Measurements from ENCODE around the gene ANKH.
A peak's percentile ranks its signal among the peaks of the same experiment; 100 is the strongest.

The ANKH gene

DNA sequence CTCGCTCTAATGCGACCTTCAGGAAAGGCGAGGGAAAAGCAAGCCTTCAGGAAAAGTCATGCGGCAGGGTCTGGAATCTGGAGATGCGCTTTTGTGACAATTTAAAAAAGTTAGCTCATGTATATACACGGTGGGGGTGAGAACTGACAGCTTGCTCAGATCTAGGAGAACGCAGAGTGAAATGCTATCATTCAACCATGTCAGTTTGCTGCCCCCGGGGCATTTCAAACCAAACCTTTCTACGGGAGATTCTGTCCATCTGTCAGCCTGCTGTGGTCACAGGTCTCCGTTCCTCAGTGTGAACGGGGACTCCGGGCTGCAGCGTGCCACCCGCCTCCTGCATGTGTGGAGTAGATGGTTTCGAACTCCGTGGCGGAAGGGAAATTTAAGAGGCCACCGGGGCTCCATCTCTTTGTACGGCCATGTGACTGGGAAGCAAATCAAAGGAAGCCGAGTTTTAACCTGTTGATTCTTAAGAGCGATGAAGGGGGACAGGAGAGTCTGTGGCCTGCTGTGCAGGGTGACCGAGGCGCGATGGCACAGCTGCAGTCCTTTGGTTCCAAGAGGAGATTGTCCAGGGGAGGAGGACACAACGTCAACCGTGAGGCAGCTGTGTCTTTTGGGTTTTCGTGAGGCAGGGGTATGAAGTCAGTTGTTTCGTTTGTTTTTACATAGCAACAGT is 161.1 kb downstream of the ANKH start:
- peak; percentile 20 for DNase-seq

DNA sequence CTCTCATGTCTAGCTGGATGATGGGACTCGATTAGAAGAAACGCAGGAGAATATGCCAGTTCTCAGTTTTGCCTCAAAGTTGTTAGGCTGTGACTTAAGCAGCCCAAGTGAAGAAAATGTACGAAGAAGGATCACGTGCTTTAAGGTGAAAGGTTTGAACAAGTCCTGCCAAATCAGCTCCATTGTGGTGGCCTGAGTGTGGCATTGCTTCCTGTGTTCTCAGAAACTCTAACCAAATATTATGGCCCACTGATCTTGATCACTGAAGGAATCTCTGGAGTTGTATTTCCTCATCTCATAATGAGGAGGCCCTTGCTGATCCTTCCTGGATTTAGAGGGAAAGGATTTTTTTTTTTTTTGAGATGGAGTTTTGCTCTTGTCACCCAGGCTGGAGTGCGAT is 163.0 kb downstream of the ANKH start:
- DNase-seq: no peak

DNA sequence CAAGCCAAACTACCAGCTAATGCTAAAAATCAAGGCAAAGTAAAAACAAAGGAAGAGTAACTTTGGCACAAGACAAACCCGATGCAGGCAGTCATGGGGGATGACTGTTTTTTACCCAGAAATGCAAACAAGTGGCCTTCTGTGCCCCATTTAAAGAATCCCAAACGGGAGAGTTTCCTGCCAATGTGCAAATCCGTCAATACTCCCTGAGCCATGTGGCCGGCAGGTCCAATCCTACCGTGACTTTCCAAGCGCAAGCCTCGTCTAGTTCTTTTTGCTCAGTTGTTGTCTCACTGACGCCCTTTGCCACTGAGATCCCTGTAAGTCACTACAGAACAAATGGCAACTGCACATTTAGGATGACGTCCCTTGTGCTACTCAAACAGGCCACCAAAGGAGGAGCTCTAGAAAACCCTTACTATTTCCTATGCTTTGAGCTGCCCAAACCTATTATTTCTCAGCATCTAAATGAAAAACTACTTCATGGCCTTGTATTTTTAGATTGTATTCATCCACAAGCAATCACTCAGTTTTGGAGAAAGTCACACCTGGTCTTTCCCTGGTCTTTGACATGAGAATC is 163.7 kb downstream of the ANKH start:
- no peak for DNase-seq

DNA sequence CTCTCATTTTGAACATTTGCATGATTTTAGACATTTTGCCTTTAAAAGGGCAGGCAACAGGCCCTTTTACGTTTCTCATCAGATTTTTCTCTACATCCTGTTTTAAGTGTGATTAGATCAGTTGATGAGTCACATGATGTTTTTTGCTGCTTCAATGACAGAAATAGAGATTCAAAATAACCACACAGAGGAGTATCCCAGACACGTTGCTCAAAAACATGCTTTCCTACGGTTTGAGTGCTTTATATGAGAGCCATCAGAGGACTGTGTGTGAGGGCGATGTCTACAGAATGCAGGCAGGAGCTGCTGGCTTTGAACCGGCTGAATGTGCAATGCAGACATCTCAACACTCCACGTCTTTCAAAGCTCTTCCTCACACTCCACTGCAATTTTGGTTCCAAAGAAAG is 165.0 kb downstream of the ANKH start:
- no peak for DNase-seq

DNA sequence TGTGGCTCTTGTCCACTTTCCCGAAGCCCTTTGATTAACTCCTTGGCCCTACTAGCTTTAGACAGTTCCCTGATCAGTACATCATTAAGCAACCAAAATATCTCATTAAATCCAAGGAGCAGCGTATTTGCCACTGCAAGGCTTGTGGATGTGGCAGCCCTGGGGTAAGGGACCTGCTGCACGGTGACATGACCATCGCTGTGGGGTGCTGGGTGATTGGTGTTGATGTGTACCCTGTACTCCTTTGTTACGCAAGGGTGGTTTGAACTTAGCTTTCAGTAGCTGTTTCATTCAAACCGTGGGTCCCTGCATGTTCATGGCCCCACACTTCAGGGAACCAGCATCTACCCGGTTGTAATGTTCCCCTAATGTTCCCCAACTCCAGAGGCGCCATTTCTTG is 166.0 kb downstream of the ANKH start:
- DNase-seq: no peak

DNA sequence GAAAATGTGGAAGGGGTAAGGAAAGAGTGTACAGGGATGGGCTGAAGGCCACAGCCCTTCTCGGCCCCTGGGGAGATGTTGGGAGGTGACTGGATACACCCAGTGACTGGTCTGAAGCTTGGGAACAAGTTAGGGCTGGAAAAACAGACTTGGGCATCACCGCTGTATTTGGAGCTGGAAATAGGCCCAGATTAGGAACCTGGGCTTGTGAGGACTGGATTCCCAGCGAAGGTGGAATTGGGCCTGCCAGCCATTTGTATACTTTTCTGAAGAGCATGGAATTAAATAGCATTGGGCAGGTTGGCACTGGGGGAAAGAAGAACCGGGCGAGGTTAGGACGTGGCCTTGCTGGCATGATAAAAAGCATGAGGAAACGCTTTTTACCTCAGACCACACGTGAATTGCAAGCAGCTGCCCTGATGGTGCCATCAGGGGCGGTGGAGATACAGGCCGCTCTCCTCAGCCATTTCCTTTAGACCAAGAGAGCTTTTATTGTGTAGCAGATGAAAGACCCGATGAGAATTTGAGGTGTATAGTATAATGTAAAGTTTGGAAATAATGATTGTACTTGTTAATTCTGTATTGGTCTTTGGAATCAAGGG is 169.2 kb downstream of the ANKH start:
- no peak for DNase-seq

DNA sequence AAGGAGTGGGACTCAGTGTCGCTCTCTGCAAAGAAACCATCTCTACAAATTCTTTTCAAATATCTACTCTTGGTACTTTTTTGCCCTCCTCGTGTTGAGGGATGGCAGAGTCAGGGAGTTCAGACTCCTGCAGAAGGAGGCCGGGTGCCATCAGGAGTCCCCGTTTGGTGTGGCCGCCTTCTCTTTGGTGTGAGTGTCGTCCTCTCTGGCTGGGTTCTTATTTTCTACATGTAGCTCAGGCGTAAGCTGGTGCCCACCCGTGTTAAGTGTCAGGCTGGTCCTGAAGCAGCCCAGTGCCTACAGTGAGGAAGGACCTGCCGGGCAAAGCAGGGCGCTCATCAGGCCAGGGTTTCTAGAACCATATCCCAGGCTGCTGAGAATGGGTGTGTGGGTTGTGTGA is 170.0 kb downstream of the ANKH start:
- DNase-seq: no peak

DNA sequence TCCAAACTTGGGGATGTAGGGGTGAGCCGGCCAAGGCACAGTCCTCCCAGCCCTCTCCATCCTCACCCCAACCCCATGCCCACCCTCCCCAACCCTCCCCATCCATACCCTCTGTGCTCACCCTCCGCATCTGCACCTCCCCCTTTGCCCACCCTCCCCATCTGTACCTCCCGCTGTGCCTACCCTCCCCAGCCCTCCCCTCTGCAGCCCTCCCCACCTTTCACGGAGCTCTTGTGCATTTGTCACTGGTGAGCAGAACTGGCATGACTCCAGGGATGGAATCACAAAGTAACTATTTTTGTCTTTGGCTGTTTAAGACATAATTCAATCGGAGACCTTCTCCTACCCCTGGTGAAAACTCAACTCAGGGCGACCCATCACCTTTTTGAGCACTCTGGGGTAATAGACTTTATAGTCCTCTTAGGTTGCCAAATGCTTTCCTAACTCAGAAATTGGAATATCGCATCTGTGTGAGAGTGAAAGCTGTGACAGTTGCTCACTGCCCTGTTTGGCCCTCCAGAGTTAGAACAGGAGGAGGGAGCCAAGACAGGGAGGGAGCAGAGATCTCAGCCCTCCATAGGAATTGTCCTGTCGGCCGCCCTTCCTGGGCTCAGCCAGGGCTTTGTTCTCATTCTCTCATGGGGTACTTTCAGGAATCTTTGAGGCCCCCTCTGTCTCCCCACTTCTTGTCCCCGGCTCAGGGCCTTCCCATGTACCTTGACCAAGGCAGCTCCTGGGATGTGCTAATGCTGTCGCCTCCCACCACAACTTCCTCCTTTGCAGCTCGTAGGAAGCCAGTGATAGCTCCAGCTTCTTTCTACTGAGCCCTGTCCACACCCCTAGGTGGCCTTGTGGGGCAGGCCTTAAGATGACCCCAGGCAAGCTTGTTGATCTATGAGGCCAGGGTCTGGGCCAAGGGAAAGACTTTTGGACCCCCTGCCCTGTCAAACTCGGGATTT is 170.8 kb downstream of the ANKH start:
- DNase-seq: no peak

DNA sequence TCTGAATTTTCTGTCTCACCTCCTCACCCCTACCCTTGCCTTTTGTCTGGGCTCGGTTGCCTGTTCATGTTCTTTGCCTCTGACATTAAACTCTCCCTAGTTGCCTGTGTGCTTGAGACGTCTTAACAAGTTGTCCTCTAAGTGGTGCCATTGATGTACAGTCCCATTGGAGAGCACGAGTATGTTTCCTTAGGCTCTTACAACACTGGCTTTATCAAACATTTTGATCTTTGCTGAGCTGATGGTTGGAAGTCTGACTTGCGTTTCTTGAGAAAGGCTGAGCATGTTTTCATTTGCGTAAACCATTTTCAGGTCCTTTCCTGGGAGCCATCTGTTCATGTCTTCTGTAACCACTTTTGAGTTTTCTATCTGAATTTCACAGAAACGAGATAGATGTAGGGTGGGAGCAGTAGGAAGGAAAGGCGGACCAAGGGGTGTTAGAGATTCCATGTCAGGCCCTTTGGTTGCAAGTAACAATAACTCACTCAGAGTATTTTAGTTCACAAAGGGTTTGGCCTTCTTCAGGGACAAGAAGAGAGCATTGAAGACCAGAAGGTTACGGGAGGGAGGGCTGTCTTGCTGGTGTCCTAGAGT is 171.7 kb downstream of the ANKH start:
- no peak for DNase-seq

DNA sequence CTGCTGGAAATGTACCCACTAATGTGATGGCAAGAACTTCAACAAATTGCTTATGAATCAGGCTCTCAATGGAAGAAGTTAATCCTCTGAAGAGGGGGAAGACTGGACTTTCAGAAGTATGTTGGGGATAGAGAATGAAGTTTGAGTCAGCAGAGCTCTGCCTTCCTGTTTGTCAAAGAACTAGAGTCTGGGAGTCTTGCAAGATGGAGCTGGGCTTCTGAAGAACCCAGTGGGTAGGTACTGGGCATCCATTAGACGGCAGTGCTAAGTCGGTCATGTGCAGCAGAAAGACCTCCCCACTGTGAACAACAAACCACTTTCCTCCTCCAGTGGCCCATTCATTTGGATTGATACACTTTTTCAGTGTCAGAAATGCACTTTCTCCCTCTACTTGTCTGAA is 172.4 kb downstream of the ANKH start:
- no peak for DNase-seq

DNA sequence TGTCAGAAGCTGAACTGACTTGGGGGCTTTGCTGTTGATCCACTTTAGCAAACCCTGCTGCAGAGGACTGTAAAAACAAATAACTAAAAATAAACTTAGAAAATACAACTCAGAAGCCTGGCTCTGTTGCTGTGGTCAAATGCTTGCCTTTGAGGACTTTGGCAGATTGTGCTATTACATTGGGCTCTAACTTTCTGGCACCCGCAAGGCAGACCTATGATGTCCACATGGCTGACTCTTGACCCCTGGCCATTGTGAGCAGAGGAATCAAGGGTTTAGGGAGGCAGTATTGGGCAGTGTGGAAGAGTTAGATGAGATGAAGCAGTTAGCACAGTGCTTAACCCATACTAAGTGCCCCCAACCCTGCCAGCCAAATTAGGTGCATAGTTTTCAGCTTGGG is 173.1 kb downstream of the ANKH start:
- no peak for DNase-seq

DNA sequence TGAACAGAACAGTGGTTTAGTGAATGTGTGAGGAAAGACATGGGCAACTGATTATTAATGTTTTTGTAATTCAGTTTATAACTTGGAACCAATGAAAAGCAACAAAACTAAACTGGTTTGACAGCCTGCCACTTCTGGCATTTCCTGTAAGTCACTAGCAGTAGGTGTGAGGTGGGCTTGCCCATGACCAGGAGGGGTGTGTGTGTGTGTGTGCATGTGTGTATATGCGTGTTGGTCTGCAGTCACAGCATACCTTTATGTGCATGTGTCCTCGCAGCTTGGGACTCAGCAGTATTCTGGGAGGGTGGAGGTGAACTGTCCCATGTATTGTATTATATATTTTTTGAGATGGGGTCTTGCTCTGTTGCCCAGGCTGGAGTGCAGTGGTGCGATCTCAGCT is 174.7 kb downstream of the ANKH start:
- DNase-seq: no peak

DNA sequence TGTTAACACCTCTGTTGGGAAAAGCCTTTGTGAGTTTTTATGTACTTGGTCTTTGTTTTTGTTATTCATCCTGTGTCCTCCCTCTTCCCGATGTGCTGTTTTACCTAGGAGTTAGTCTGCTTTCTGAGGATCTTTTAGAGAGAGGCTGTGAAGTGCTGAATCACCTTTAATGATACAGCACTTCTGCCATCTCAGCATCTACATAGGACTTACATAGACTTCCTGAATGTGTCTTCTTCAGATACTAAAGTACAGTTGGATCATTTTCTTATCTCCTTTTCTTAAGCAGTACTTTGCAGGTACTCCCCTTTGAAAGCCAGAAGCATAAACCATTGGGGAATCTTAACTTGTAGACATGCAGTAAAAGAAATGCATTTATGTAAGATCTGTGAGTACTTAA is 175.5 kb downstream of the ANKH start:
- no peak for DNase-seq

DNA sequence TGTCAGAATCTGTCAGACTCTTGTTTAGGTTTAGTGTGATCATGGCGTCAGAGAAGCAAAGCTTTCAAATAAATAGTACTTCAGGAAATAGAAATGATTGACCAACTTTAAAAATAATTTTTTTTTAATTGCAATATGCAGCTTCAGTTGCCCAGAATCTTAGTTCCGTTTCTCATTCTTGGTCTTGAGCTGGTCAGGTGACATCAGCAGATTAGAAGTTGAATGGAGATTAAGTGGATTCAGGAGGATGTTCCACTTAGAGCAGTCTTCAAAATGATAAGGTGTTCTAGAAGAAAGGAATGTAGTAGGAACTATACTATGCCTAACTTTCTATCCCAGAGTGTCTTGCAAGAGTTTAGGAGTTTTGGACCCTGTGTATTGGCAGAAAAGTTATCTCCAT is 176.4 kb downstream of the ANKH start:
- DNase-seq: no peak

DNA sequence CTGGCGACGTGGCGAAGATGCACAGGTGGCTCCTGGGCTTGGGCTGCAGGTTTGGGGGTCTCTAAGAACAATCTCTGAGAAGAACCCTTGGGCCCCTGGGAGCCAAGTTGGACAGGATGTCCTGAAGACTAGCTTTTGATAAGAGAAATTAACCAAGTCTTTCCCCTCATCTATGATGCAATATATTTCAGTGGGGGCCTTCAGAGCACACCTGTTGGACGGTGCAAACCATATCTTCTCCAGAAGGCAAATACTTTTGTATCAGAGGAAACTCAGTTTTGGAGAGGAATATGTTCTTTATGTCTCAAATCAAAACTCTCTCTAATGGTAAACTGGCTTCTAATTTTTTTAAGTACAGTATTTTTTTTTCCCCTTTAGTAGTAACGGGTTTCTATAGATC is 178.5 kb downstream of the ANKH start:
- no peak for DNase-seq

DNA sequence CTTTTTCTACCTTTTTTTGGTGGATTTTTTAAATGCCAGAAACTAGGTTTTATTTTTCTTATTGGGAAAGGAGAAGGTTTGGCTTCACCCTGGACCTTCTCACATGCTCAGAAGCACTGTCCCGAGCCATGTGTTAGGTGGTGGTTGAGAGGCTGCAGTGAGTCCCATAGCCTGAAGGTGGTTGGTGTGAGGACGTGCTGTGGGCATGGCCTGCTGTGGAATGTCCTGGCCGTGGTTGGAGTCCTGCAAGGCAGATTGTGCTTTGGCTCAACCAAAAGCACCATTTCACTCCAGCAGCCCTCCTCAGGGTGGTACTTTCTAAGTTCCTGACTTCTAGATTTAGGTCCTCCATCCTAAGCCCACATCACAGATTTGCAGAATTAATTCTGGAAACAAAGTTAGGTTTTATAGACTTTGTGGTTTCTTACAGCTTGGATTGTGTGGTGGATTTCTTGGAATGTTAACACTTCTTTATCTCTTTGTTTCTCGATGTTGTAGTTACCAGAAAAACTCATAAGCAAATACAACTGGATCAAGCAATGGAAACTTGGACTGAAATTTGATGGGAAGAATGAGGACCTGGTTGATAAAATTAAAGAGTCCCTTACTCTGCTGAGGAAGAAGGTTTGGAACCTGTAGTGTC is 184.4 kb downstream of the ANKH start:
- no peak for DNase-seq

DNA sequence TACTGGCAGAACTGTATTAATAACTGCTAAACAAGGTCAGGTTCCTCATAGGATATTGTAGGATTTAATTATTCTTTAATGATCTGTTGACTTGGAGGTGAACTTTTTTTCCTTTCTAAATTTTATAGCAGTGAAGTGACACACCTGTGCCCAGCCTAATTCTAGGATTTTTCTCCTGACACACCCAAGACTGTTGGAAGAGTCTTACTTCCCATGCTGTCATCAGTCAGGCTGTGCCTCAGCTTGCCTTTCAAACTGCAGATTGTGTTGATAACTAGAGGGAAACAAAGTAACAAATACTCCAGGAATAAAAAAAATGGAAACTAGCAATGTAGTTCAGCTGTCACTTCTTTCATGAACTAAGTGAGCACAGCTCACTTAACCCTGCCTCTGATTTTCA is 185.1 kb downstream of the ANKH start:
- no peak for DNase-seq

DNA sequence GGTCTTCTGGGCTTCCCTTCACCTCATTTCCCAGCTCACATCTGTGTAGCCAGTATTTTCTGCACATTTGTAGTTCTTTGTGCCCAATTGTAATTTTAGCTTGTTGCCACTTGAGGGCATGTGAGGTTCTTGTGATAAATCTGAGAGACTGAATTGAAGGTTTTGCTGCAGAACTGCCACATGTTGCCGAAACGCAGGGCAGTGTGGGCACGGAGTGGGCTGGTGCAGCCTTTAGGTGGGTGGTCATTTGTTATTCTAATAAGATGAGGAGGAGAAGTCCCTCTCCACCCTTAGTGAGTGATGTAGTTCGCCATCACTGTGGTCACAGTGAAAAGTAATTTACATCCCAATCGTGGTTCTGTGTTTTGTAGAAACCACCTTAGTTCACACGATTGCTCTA is 185.8 kb downstream of the ANKH start:
- peak; percentile 72 for DNase-seq

DNA sequence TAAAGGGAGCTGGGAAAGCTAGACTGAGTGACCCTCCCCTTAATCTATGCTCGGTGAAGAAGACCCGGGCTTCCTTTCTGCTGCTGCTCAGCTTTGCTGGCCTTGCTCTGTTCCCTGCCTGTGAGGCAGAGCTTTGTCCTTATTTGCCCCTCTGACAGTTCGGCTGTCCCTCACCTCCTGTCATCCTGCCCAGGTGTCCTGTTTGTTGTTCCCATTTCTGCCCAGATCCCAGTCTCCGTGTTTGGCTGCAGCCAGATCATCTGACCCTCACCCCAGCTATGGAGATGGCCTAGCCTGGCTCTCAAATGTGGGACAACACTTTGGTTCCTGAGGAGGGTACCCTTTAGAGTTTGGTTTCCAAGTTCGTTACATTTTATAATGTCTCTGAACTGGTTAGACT is 186.8 kb downstream of the ANKH start:
- DNase-seq: no peak

DNA sequence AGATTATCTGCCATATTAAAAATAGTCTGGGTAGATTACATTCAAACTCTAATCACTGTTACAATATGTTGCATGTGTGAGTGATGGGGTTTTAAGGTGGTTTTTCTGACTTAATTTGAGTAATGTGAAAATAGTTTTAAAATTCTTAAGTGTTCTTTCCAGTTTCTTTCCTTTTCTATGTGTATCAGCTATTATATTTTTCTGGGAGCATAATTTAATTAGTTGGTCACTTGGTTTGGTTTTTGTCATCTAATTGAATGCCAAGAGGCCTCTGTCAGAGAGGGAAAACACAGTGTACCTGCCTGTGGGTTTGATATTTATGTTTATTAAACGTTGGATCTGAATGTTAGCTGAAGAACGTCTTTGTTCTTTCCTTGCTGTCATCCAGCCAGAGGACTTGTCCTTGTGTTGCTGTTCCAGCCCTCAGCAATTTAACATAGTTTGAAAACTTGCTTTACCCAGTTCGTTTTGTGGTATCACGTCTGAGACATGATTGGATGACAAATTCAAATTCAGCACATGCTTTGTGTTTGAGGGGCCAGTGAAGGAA is 187.6 kb downstream of the ANKH start:
- DNase-seq: no peak

DNA sequence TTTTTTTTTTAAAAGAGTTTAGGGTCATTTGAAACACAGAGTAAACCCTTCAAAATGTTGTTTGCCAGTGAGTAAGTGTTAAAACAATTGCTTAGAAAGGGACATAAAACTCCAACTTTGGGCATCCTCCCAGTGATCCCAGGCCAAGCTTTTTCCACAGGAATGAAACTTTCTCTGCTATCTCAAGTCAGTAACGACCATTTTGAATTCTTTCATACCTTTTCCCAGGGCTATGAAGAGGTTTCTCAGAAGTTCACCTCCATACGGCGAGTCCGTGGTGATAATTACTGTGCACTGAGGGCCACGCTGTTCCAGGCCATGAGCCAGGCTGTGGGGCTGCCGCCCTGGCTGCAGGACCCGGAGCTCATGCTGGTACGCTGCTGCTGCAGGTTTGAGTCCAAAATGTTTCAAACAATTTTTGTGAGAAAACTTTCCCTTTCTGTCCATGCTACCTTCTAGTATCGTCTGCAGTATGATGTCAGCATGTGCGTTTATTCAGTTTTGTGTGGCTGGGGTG is 190.3 kb downstream of the ANKH start:
- no peak for DNase-seq

DNA sequence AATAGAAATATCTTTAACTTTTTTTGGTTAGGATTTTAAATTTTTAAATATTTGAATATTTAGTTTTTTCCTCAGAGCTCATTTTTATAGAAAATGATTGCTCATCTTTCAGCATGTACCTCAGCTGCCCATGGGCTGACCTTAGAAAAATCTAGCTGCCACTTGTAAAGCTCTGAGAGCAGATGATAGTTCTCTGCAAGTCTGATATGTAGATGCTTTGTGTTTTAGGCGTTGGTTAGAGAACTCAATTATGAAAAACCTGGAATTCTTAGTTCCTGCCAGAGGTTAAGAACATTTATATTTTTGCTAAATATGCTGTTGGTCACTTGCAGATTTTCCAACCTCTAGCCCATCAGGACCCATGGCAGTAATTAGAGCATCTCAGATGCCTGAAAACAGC is 192.0 kb downstream of the ANKH start:
- no peak for DNase-seq

Data from NCI-H69 (cell line).